ENCODE results near the gene NKIRAS2. TPM values are rescaled to one million over a fixed set of nuclear protein-coding genes. Genes with fewer than 3 reads are reported as not detected.

The NKIRAS2 gene
- total RNA-seq, 1 experiment from 2014 or later = 22.4 TPM

GRCh38 chr17:41987642-41988041, 32.2 kb upstream of the NKIRAS2 start:
- BruUV-seq (replicated peaks) = no TSS peak
- POLR2A ChIA-PET = no interaction called here
- Histone ChIP-seq H3K27ac (ENCODE audit: low read length) (no peak overlapping the region), H3K36me3 (ENCODE audit: control insufficient read depth, insufficient read depth, low read length) (peaks cover 9% of the 10 kb centered on the region), H3K27me3 (ENCODE audit: control insufficient read depth, insufficient read depth, low read length) (no peaks in the 10 kb centered on the region), H3K9me3 (ENCODE audit: control insufficient read depth, insufficient read depth, low read depth, low read length) (no peaks in the 10 kb centered on the region), H3K4me1 (ENCODE audit: control insufficient read depth, insufficient read depth, low read length) (no peaks in the 10 kb centered on the region), H3K4me3 (ENCODE audit: low read depth in 2 of 2, low read length in 2 of 2) (no peak overlapping the region)
- CTCF ChIA-PET = no interaction called here
- in situ Hi-C loops (cut with HindIII; ENCODE audit: low pct_unique_long_range_greater_than_20kb, low sequenced_read_pairs) = no loop called here
- no peak for DNase-seq (ENCODE audit: low read depth, low spot score)
- TF ChIP-seq TCF7L2 (IDR thresholded peaks at IDR 0.05; ENCODE audit: low read depth, low read length) (no peak), REST (IDR thresholded peaks at IDR 0.05; ENCODE audit: insufficient read depth in 1 of 2, low read depth in 2 of 2, low read length in 1 of 2) (no peak), CTCF (IDR thresholded peaks at IDR 0.05) (no peak), SIN3A (IDR thresholded peaks at IDR 0.05; ENCODE audit: borderline replicate concordance, insufficient read depth, low read depth, low read length) (no peak), POLR2AphosphoS5 (IDR thresholded peaks at IDR 0.05; ENCODE audit: low read depth, low read length) (no peak)
- ATAC-seq = no peak
- intact Hi-C loops (cut with micrococcal nuclease; ENCODE audit: unreplicated experiment) = no loop called here

DNA sequence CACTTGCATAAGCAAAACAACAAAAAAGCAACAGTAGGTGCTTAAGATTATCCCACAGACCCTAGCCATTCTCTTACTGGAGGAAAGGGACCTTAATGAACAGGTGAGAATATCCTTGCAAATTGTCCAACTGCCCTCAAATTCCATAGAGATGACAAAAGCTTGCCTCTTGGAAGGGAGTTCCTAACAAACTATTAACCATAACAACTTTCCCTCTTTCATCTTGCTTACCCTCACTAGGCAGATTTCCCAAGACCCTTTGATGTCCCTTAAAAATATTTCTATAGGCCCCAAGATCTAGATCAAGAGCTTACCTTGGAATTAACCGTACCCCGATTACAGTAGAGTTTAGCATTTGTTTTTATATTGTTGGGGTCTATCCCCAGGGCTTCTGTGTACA, 31.5 kb upstream of the NKIRAS2 start:
- H3K4me3 ChIP-seq (ENCODE audit: low read depth in 2 of 2, low read length in 2 of 2) = no peak overlapping the region
- ChIA-PET POLR2A (no interaction called here), CTCF (no interaction called here)
- no peaks in the 10 kb centered on the region for H3K9me3 ChIP-seq (ENCODE audit: control insufficient read depth, insufficient read depth, low read depth, low read length)
- no peaks in the 10 kb centered on the region for H3K4me1 ChIP-seq (ENCODE audit: control insufficient read depth, insufficient read depth, low read length)
- H3K27ac ChIP-seq (ENCODE audit: low read length) = no peak overlapping the region
- in situ Hi-C loops (cut with HindIII; ENCODE audit: low pct_unique_long_range_greater_than_20kb, low sequenced_read_pairs) = no loop called here
- peaks cover 9% of the 10 kb centered on the region for H3K36me3 ChIP-seq (ENCODE audit: control insufficient read depth, insufficient read depth, low read length)
- no TSS peak for BruUV-seq (replicated peaks)
- intact Hi-C loops (cut with micrococcal nuclease; ENCODE audit: unreplicated experiment) = no loop called here
- ATAC-seq (no peak), DNase-seq (ENCODE audit: low read depth, low spot score) (no peak)
- TF ChIP-seq REST (IDR thresholded peaks at IDR 0.05; ENCODE audit: insufficient read depth in 1 of 2, low read depth in 2 of 2, low read length in 1 of 2) (no peak), TCF7L2 (IDR thresholded peaks at IDR 0.05; ENCODE audit: low read depth, low read length) (no peak), CTCF (IDR thresholded peaks at IDR 0.05) (no peak)
- H3K27me3 ChIP-seq (ENCODE audit: control insufficient read depth, insufficient read depth, low read length) = no peaks in the 10 kb centered on the region
